Retinal pigment epithelial cell (primary cell): ENCODE measurements around the gene PLA2G1B.
A peak's percentile ranks its signal among the peaks of the same experiment; 100 is the strongest.

ENCODE experiments used
- DNase-seq: peaks from one replicate; pipeline ENCODE4 v3.0.0-alpha.2; 2010; ENCODE audit warnings: low read depth
- H3K4me3 ChIP-seq: 2 replicates; pipeline ENCODE4 v1.5.1; 2011; ENCODE audit warnings: mild to moderate bottlenecking, low read length, control low read depth, moderate library complexity
- TF ChIP-seq, protein P1 (sequence below): conservative IDR thresholded peaks from 2 replicates; pipeline ENCODE4 v1.5.1; 2011; ENCODE audit warnings: low read depth, low read length, control low read depth, inconsistent platforms

Gene PLA2G1B

DNA sequence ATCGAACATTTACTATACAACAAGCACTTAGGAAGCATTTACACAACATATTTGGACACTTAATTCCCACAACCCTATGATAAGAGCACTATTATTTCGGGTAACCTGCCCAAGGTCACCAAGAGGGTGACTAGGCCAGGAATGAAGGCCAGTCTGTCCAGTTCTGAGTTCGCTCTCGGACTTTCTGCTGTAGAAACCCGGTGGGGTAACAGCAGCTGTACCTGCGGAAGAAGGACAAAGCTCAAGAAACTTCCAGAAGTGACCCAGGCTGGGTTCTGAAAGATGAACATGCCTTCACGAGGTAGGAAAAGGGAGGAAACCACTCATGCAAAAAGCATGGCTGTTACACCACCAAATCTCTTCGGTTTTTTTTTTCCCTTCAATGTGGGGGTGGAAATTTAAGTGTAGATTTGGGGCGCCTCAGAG lies 10.8 kb downstream of the PLA2G1B start:
- peak overlapping the region; percentile 75 for H3K4me3 ChIP-seq
- TF ChIP-seq, protein P1, sequence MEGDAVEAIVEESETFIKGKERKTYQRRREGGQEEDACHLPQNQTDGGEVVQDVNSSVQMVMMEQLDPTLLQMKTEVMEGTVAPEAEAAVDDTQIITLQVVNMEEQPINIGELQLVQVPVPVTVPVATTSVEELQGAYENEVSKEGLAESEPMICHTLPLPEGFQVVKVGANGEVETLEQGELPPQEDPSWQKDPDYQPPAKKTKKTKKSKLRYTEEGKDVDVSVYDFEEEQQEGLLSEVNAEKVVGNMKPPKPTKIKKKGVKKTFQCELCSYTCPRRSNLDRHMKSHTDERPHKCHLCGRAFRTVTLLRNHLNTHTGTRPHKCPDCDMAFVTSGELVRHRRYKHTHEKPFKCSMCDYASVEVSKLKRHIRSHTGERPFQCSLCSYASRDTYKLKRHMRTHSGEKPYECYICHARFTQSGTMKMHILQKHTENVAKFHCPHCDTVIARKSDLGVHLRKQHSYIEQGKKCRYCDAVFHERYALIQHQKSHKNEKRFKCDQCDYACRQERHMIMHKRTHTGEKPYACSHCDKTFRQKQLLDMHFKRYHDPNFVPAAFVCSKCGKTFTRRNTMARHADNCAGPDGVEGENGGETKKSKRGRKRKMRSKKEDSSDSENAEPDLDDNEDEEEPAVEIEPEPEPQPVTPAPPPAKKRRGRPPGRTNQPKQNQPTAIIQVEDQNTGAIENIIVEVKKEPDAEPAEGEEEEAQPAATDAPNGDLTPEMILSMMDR, result no peak
- DNase-seq, result no peak

DNA sequence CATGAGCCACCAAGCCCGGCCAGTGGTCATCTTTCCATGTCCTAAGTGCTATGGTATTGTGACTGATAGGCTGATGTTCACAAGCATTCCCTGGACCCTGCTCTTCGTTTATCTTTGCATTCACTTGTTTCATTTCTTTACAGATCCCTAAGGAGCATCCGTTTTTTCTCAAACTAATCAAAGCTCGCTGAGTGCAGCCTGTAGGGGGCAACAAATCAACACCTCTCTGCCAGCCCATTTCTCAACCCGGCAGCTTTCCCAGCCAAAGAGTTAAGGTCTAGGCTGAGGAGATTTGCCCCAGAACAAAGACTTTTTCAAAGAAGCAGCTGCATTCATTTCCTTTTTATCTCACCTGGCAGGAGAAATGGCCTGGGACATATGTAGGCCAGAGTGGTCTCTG lies 13.4 kb downstream of the PLA2G1B start:
- TF ChIP-seq, protein P1, result peak; percentile 42
- no peak overlapping the region for H3K4me3 ChIP-seq
- no peak for DNase-seq

DNA sequence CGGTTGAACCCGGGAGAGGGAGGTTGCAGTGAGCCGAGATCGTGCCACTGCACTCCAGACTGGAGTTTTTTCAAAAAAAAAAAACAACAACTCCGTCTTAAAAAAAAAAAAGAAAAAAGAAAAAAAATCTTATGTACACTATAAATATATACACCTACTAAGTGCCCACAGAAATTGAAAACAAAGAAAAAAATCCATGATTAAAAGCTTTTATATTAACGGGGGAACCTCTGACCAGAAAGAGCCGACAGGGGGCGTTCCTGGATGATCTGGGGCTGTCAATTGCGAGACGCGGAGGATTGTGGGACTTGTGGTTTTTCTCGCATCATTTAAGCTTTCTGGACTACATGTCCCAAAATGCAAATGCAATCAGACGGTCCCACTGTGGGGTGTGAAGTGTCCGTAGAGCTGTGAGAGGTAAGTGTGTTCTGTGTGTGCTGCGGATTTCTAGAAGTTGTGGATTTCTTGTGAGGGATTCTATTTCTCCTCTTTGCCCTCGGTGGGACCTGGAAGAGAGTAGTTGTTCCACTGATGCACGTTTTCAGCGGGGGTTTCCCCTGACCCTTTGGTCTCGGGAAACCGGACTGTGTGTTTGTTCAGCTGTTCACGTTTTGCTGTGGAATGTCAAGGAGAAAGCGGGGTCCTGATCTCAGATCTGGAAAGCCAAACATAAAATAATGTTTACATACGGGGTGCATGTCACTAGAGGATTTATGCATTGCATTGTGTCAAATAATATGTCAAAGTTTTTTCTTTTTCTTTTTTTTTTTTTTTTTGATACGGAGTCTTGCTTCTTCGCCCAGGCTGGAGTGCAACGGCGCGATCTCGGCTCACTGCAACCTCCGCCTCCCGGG lies 25.4 kb downstream of the PLA2G1B start, which contains the start of gene SIRT4:
Gene SIRT4, plus strand, starts transcription at position 360 of the 854 bp plus-strand sequence. CDS start 1,241 bp downstream, outside the sequence.
- TF ChIP-seq, protein P1, result peak; percentile 86
- peak; percentile 69 for DNase-seq
- peak within 1 kb of the TSS; percentile 87 for H3K4me3 ChIP-seq

DNA sequence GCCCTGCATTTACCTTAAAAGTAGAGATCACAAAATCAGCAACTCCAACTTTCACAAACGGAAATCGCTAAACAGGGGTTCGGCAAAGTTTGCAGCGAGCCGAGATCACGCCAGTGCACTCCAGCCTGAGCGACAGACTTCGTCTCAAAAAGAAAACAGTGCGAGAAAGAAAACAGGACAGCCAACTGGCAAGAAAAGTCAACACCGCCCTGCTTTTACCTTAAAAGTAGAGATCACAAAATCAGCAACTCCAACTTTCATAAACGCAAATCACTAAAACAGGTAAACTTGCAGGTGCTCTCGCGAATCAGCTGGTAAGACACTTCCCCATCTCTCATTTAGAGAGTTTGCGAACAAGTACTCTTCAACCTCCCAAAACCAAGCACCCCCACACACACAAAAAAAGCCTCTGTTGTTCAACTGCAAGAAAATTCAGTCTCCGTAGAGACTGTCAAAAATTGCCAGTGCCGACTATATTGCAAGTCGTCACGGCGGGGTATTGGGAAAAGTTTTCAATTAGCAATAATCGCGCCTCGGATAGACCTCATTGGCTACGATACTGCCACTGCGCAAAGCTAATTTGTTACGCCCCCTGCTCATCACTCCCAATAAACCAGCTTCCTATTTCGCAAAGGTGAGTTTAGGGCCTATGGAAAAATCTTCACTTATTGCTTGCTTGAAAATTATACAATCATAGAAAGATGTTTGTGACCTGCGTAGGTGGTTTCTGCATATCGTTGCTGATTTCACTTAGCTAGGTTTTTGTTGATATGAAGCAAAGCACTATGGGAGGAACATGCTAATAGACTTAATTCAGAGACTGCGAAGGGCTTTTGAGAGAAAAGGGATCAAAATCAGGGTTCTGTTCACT lies 34.7 kb downstream of the PLA2G1B start, which contains the start of gene RNU4-1:
Gene RNU4-1, minus strand, starts transcription at position 577 of the 871 bp plus-strand sequence.
- H3K4me3 ChIP-seq, result peak within 1 kb of the TSS; percentile 59
- DNase-seq, result peak; percentile 75
- TF ChIP-seq, protein P1, result no peak

DNA sequence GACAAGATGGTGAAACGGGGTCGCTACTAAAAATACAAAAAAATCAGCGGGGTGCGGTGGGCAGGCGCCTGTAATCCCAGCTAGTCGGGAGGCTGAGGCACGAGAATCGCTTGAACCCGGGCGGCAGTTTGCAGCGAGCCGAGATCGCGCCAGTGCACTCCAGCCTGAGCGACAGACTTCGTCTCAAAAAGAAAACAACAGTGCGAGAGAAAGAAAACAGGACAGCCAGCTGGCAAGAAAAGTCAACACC lies 35.2 kb downstream of the PLA2G1B start:
- DNase-seq, result no peak
- TF ChIP-seq, protein P1, result no peak
- H3K4me3 ChIP-seq, result peak overlapping the region; percentile 59

DNA sequence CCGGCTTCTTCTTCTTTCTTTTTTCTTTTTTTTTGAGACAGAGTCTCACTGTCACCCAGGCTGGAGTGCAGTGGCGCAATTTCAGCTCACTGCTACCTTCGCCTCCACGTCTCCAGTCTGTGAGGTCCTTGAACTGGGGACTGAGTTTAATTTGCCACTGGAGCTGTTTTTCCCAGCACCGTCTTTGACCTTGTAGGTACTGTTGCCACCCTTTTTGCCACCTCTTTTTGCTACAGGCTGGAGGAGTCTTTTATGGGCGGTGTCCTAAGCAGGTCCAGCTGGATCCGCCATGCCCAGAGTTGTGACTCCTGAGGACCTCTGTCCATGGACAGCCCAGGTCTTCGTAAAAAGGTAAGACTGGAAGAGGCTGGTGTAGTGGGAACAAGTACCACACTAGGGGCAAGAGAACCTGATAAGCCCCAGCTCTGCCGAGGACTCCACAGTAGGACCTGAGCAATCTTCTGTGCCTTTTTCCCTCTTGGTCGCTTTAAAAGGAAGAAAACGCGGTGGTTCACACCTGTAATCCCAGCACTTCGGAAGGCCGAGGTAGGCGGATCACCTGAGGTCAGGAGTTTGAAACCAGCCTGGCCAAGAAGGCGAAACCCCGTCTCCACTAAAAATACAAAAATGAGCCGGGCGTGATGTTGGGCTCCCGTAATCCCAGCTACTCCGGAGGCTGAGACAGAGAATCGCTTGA lies 36.8 kb downstream of the PLA2G1B start:
- TF ChIP-seq, protein P1, result no peak
- H3K4me3 ChIP-seq, result peak overlapping the region; percentile 34
- DNase-seq, result no peak
